NCI-H2107 treated with DMSO at 0.1 percent for 48 hours (cell line): Measurements from ENCODE around the gene DCAF5.

Source experiments
- DNase-seq: peaks from one replicate; lab custom pipeline; 2025; ENCODE audit not compliant: unreplicated experiment; lab: John Stamatoyannopoulos, UW

Gene DCAF5

GRCh38 chr14:69008421-69008884 lies 144.5 kb downstream of the DCAF5 start:
- no peak for DNase-seq

GRCh38 chr14:69006346-69006745 lies 146.6 kb downstream of the DCAF5 start:
- no peak for DNase-seq

GRCh38 chr14:69005432-69006148 lies 147.3 kb downstream of the DCAF5 start:
- DNase-seq, result no peak

- no peak for DNase-seq
Observed at GRCh38 chr14:69004731-69005431, 148.0 kb downstream of the DCAF5 start.

GRCh38 chr14:69003626-69004025 lies 149.3 kb downstream of the DCAF5 start:
- DNase-seq, result no peak

- DNase-seq, result no peak
Observed at GRCh38 chr14:69002069-69002468, 150.8 kb downstream of the DCAF5 start.

GRCh38 chr14:69001375-69001774 lies 151.5 kb downstream of the DCAF5 start:
- no peak for DNase-seq
